IPS DF 6.9 (cell line): ENCODE results near the gene TESK2.
"Not testable (repeated sequence)": the region's sequence is repeated elsewhere in the genome, so short reads cannot be mapped to it uniquely, and the experiment has no call there.

Source experiments
- DNase-seq: peaks from one replicate; pipeline ENCODE4 v3.0.0-alpha.2; 2013; ENCODE audit warnings: low read depth, low spot score
- H3K27ac ChIP-seq: one replicate; pipeline ENCODE4 v1.5.1; 2013; ENCODE audit warnings: low read length, control low read depth
- H3K27me3 ChIP-seq: 2 replicates; pipeline ENCODE4 v1.6.1; 2013; ENCODE audit warnings: mild to moderate bottlenecking, low read length; ENCODE audit not compliant: control insufficient read depth, insufficient read depth
- H3K36me3 ChIP-seq: 2 replicates; pipeline ENCODE4 v1.6.1; 2013; ENCODE audit warnings: low read length; ENCODE audit not compliant: control insufficient read depth, insufficient read depth
- H3K4me1 ChIP-seq: 2 replicates; pipeline ENCODE4 v1.6.1; 2013; ENCODE audit warnings: low read length; ENCODE audit not compliant: control insufficient read depth, insufficient read depth
- H3K4me3 ChIP-seq: 2 replicates; pipeline ENCODE4 v1.5.1; 2013; ENCODE audit warnings: mild to moderate bottlenecking, low read length
- H3K9me3 ChIP-seq: 2 replicates; pipeline ENCODE4 v1.6.1; 2013; ENCODE audit warnings: low read length, inconsistent platforms; ENCODE audit not compliant: control insufficient read depth, insufficient read depth
- WGBS: extraction: QIAGEN DNeasy Blood & Tissue Kit; methylation state at CpG from one replicate; pipeline ENCODE4 v1.1.7; 2013; ENCODE audit warnings: mixed read lengths, missing lambda C conversion rate; ENCODE audit not compliant: insufficient read length, insufficient coverage; 5-methylcytosine and 5-hydroxymethylcytosine counted together

Gene TESK2

GRCh38 chr1:45521413-45522323 lies 30.7 kb upstream of the TESK2 start, which contains the start of gene PRDX1:
PRDX1 (minus strand) TSS chr1:45521884; CDS start chr1:45519043, 2,841 bp downstream.
- H3K27me3 ChIP-seq: no peaks in the 10 kb centered on the region
- no CpG with 5 or more reads among the region's 72 CpGs for WGBS
- no peaks in the 10 kb centered on the region for H3K4me1 ChIP-seq
- H3K4me3 ChIP-seq: peak within 1 kb of the TSS; percentile 76
- DNase-seq: peak; percentile 87
- H3K36me3 ChIP-seq: peaks cover 5% of the 10 kb centered on the region; the same call in 1 of the 2 replicates
- no peaks in the 10 kb centered on the region for H3K9me3 ChIP-seq
- H3K27ac ChIP-seq: no peak within 1 kb of the TSS

DNA sequence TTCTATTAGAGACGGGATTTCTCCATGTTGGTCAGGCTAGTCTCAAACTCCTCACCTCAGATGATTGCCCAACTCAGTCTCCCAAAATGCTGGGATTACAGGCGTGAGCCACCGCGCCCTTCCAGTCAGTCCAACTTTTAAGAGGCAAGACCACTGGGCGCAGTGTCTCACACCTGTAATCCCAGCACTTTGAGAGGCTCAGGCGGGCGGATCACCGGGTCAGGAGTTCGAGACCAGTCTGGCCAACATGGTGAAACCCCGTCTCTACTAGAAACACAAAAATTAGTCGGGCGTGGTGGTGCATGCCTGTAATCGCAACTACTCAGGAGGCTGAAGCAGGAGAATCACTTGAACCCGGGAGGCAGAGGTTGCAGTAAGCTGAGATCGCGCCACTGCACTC lies 28.8 kb upstream of the TESK2 start:
- H3K4me3 ChIP-seq, H3K4me1 ChIP-seq: not testable (repeated sequence)

DNA sequence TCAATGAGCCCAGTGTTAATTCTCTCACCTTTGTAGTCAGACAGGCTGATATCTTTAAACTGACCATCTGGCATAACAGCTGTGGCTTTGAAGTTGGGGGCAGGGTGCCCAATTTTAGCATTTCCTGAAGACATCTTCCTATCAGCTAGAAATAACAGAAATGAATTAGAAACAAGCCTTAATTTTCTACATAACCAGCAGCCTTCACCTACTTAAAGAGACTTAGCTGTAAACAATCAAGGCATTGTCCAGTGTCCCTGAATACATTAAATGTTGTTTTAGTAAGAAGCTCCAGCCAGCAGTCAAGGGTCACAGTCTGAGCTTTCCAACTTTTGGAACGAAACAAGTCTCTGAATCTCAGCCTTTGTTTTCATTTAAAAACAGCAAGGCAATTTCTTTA lies 27.9 kb upstream of the TESK2 start:
- DNase-seq: no peak
- H3K27me3 ChIP-seq: no peaks in the 10 kb centered on the region
- no peaks in the 10 kb centered on the region for H3K9me3 ChIP-seq
- H3K36me3 ChIP-seq: peaks cover 22% of the 10 kb centered on the region
- no peak overlapping the region for H3K4me3 ChIP-seq
- H3K27ac ChIP-seq: no peak overlapping the region
- H3K4me1 ChIP-seq: no peaks in the 10 kb centered on the region
- WGBS: no CpG with 5 or more reads among the region's 1 CpG

More for the DNA sequence above, 28.8 kb upstream of the TESK2 start:
- H3K36me3 ChIP-seq: peaks cover 16% of the 10 kb centered on the region
- not testable (repeated sequence) for H3K27me3 ChIP-seq, DNase-seq, H3K9me3 ChIP-seq, H3K27ac ChIP-seq
- no CpG with 5 or more reads among the region's 16 CpGs for WGBS

GRCh38 chr1:45518366-45518765 lies 27.4 kb upstream of the TESK2 start:
- H3K4me3 ChIP-seq, DNase-seq, H3K9me3 ChIP-seq, H3K27ac ChIP-seq, H3K27me3 ChIP-seq, H3K4me1 ChIP-seq: not testable (repeated sequence)
- H3K36me3 ChIP-seq: peaks cover 22% of the 10 kb centered on the region
- WGBS: no CpG with 5 or more reads among the region's 4 CpGs

DNA sequence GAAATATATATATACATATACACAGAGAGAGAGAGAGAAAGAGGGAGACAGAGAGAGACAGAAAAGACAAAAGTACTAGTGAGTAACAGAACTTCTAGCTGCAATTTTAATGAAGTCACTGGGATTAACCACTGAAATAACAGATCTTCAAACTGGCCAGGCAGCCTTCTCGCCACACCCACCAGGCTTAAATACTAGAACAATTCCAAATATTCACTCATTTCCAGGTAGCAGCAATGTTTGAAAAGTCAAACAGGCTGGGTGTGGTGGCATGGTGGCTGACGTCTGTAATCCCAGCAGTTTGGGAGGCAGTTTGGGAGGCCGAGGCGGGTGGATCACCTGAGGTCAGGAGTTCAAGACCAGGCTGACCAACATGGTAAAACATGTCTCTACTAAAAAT lies 25.5 kb upstream of the TESK2 start:
- Histone ChIP-seq H3K27me3 (no peaks in the 10 kb centered on the region), H3K36me3 (peaks cover 31% of the 10 kb centered on the region), H3K9me3 (no peaks in the 10 kb centered on the region), H3K27ac (no peak overlapping the region), H3K4me1 (no peaks in the 10 kb centered on the region), H3K4me3 (no peak overlapping the region)
- WGBS: no CpG with 5 or more reads among the region's 4 CpGs
- DNase-seq: no peak

DNA sequence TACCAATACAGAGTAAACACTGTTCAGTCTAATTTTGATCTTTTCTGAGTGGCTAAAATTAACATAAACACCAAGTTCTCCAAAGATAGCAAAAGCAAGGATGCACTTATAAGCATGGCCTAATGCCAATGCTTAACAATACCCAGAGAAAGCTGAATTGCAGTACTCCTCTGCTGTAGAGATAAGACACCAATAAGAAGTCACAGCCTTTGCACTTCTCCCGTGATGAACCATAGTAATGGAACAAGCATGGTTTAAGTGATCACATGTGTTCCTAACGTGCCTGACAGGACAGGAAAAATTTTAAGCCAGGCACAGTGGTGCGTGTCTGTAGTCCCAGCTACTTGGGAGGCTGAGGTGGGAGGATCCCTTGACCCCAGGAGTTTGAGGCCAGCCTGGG lies 25.1 kb upstream of the TESK2 start:
- DNase-seq: no peak
- H3K27ac ChIP-seq: no peak overlapping the region
- H3K4me1 ChIP-seq: no peaks in the 10 kb centered on the region
- H3K4me3 ChIP-seq: no peak overlapping the region
- no peaks in the 10 kb centered on the region for H3K9me3 ChIP-seq
- no peaks in the 10 kb centered on the region for H3K27me3 ChIP-seq
- peaks cover 35% of the 10 kb centered on the region for H3K36me3 ChIP-seq
- WGBS: no CpG with 5 or more reads among the region's 3 CpGs

DNA sequence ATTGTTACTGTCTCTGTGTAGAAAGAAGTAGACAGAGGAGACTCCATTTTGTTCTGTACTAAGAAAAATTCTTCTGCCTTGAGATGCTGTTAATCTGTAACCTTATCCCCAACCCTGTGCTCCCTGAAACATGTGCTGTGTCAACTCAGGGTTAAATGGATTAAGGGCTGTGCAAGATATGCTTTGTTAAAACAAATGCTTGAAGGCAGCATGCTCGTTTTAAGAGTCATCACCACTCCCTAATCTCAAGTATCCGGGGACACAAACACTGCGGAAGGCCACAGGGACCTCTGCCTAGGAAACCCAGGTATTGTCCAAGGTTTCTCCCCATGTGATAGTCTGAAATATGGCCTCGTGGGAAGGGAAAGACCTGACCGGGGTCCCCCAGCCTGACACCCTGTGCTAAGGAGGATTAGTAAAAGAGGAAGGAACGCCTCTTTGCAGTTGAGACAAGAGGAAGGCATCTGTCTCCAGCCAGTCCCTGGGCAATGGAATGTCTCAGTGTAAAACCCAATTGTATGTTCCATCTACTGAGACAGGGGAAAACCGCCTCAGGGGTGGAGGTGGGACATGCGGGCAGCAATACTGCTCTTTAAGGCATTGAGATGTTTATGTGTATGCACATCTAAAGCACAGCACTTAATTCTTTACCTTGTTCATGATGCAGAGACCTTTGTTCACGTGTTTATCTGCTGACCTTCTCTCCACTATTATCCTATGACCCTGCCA lies 22.7 kb upstream of the TESK2 start:
- WGBS: no CpG with 5 or more reads among the region's 9 CpGs
- peaks cover 44% of the 10 kb centered on the region for H3K36me3 ChIP-seq
- not testable (repeated sequence) for H3K4me3 ChIP-seq, H3K4me1 ChIP-seq, H3K27me3 ChIP-seq, H3K27ac ChIP-seq, H3K9me3 ChIP-seq, DNase-seq

GRCh38 chr1:45512641-45513054 lies 21.7 kb upstream of the TESK2 start:
- WGBS: no CpG with 5 or more reads among the region's 1 CpG
- no peak for DNase-seq

DNA sequence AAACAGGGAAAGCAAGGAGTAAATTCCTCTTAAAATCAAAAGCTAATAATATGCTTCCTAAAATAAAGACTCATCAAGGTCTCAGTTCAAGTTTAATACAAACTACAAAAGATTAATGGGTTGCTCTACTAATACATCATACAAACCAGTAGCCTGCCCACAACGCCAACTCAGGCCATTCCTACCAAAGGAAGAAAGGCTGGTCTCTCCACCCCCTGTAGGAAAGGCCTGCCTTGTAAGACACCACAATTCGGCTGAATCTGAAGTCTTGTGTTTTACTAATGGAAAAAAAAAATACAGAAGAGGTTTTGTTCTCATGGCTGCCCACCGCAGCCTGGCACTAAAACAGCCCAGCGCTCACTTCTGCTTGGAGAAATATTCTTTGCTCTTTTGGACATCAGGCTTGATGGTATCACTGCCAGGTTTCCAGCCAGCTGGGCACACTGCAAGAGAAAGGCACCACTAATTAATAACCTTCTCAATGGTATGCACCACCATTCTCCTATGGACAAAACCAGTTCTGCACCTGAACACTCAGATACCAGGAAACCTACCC lies 20.1 kb upstream of the TESK2 start:
- H3K9me3 ChIP-seq: no peaks in the 10 kb centered on the region

More at GRCh38 chr1:45512641-45513054, 21.7 kb upstream of the TESK2 start:
- Histone ChIP-seq H3K27me3 (no peaks in the 10 kb centered on the region), H3K9me3 (no peaks in the 10 kb centered on the region), H3K4me3 (no peak overlapping the region), H3K36me3 (peaks cover 46% of the 10 kb centered on the region), H3K4me1 (no peaks in the 10 kb centered on the region), H3K27ac (no peak overlapping the region)

More for the DNA sequence above, 20.1 kb upstream of the TESK2 start:
- no peaks in the 10 kb centered on the region for H3K4me1 ChIP-seq
- H3K27me3 ChIP-seq: no peaks in the 10 kb centered on the region
- DNase-seq: no peak
- H3K4me3 ChIP-seq: no peak overlapping the region
- no peak overlapping the region for H3K27ac ChIP-seq
- no CpG with 5 or more reads among the region's 4 CpGs for WGBS
- H3K36me3 ChIP-seq: peaks cover 36% of the 10 kb centered on the region
